Epithelial cell of proximal tubule (primary cell): ENCODE data around the gene TRAF5. TPM values are rescaled to one million over a fixed set of nuclear protein-coding genes. Genes with fewer than 3 reads are reported as not detected.

ENCODE experiments used
- DNase-seq: peaks from one replicate; pipeline ENCODE4 v3.0.0-alpha.2; 2011; ENCODE audit warnings: low read depth
- H3K4me3 ChIP-seq: 2 replicates; pipeline ENCODE4 v1.5.1; 2011; ENCODE audit warnings: low read depth, mild to moderate bottlenecking, low read length
- total RNA-seq: library from RNA; depleted of rRNA; stranded (reverse); fragments of >200 nt; gene quantifications from 2 replicates; pipeline ENCODE4 v1.2.3, GENCODE V29; 2015
- TF ChIP-seq, protein P1 (sequence below): conservative IDR thresholded peaks from 2 replicates; pipeline ENCODE4 v1.5.1; 2012; ENCODE audit warnings: low read depth, mild to moderate bottlenecking, low read length

TRAF5 gene, protein sequence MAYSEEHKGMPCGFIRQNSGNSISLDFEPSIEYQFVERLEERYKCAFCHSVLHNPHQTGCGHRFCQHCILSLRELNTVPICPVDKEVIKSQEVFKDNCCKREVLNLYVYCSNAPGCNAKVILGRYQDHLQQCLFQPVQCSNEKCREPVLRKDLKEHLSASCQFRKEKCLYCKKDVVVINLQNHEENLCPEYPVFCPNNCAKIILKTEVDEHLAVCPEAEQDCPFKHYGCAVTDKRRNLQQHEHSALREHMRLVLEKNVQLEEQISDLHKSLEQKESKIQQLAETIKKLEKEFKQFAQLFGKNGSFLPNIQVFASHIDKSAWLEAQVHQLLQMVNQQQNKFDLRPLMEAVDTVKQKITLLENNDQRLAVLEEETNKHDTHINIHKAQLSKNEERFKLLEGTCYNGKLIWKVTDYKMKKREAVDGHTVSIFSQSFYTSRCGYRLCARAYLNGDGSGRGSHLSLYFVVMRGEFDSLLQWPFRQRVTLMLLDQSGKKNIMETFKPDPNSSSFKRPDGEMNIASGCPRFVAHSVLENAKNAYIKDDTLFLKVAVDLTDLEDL
- total RNA-seq, result 6.4 and 9.1 TPM in 2 replicates

DNA sequence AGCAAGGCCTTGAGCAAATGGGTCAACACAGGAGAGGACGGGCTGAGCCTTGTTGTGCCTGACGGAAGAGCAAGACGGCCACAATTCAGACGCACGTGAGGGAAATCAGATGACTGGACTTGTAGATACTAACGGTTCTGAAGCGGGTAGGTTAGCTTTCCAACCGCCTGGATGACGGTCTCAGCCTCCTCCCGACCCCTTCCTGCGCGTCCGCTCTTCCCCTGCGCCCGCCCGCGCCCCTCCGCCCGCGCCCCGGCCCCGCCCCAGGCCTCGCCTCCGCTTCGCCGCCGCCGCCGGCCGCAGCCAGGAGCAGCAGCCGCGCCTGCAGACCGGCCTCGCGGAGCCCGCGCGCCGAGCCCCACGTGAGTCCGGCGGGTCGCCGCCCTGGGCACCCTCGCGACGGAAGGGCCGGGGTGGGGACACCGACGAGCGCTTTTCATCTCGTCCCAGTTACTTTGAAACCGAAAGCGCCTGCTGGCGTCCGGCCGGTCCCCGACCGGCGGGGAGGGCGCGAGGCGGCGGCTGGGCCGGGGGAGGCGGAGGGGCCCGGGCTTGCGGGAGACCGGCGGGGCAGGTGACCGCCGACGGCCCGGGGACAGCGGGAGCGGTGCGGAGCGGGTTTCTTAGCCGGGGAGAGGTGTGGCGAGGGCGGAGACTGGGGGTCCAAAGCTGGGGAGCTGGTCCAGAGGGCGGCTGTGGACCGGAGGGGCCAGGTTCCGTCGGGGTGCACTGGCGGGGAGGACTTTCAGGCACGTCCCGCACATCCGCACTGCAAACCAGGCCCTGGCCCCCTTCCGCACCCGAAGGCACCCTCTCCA, at the start of gene TRAF5:
TRAF5 (plus strand) TSS at position 306 of the 818 bp plus-strand sequence. CDS start 26,407 bp downstream, outside the sequence.
- H3K4me3 ChIP-seq, result peak within 1 kb of the TSS; percentile 60
- DNase-seq, result no peak
- TF ChIP-seq, protein P1, sequence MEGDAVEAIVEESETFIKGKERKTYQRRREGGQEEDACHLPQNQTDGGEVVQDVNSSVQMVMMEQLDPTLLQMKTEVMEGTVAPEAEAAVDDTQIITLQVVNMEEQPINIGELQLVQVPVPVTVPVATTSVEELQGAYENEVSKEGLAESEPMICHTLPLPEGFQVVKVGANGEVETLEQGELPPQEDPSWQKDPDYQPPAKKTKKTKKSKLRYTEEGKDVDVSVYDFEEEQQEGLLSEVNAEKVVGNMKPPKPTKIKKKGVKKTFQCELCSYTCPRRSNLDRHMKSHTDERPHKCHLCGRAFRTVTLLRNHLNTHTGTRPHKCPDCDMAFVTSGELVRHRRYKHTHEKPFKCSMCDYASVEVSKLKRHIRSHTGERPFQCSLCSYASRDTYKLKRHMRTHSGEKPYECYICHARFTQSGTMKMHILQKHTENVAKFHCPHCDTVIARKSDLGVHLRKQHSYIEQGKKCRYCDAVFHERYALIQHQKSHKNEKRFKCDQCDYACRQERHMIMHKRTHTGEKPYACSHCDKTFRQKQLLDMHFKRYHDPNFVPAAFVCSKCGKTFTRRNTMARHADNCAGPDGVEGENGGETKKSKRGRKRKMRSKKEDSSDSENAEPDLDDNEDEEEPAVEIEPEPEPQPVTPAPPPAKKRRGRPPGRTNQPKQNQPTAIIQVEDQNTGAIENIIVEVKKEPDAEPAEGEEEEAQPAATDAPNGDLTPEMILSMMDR, result no peak

DNA sequence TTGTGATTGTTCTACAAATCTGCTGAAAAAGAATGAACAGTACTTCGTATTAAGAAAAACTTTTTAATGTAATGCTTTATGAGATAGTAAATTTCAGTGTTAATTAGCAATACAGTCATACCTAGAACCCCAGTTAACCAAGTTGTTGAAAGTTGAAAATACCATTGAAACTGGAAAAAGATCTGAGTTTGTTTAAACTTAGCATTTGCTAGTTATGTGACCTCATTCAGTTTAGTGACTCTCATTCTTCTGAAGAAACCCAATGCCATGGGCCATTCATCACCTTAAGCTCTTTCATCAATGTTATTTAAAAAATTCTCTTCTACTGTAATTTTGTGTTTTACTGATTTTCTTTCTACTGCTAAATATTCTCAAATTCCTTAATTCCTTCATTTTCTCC, 47.3 kb upstream of the TRAF5 start:
- DNase-seq, result no peak
- TF ChIP-seq, protein P1, result no peak

DNA sequence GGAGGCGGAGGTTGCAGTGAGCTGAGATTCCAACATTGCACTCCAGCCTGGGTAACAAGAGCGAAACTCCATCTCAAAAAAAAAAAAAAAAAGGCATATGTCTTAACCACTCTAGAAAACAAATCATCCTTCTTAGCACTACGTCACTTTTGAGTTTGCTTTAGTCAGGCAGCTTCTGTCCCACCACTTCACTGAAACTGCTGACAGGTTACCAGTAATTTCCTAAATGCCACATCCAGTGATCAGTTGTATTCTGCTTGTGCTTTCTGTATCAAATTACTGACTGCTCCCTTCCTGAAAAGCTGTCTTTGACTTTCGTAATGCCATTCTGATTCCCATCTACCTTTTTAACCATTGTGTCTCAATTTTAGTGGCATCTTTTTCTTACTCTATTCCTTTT, 45.7 kb upstream of the TRAF5 start:
- no peak overlapping the region for H3K4me3 ChIP-seq
- TF ChIP-seq, protein P1, result no peak
- no peak for DNase-seq

More for the DNA sequence above, 47.3 kb upstream of the TRAF5 start:
- H3K4me3 ChIP-seq, result no peak overlapping the region

DNA sequence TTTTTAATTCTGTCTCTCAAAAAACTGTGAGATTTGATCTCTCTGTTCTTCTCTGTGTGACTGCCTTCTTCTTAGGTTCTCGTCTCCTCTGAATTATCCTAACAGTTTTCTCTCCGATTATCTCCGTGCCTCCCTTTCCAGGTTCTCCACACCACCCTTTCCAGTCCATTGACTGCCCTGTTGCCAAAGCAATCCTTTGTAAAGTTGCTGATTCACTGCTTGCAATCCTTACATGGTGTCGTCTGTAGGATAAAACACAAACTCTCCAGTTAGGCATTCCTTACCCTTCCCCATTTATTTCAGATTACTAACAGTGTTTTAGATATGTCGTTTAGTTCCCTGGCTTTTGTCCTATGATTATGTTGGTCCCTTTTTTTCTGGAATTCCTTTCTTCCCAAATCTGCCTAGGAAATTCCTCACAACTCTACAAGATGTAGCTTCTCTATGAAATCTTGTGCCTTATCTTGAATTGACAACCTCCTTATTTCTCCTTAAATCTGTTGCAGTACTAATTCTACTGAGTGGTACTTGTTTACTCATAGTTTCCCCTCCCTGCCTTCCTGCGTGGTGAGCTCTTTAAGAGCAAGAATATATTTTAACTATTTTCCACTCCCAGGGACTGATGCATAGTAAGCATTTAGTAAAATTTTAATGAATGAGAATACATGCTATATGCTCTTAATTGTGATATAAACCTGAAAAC, 45.2 kb upstream of the TRAF5 start:
- TF ChIP-seq, protein P1, result no peak
- no peak overlapping the region for H3K4me3 ChIP-seq
- DNase-seq, result no peak

DNA sequence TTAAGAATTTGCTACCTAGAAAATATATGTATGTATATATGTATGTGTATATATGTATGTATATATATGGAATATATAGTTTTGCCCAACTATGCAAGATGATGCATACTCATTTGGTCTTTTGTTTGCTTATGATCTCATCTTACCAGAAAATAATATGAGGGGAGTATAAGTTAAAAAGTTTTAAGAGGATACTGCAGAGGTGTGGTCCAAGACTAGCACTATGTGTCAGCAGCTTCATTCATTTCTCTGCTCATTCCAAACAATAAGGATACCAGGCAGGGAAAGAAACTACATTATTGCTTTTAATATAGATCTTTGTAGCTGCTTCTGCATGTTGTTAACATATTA, 44.6 kb upstream of the TRAF5 start:
- TF ChIP-seq, protein P1, result no peak
- DNase-seq, result no peak
- no peak overlapping the region for H3K4me3 ChIP-seq

DNA sequence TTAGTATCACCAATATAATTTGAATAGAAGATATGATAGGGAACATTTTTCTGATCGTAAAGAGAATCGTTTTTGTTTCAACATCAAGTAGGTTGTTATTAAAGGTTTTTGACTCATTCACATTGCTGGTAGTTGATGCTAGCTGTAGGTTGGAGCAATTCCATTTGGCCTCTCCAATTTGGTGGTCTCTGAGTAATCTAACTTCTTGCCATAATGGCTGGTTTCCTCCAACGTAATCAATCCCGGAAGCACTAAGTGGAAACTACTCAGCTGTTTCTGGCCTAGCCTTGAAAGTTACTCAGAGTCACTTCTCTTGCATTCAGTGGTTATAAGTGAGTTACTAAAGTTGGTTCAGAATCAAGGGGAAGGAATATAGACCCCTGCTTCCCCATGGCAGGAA, 41.4 kb upstream of the TRAF5 start:
- TF ChIP-seq, protein P1, result no peak
- no peak overlapping the region for H3K4me3 ChIP-seq
- DNase-seq, result no peak
